Measurements from ENCODE around the gene PPFIA1.

DNA sequence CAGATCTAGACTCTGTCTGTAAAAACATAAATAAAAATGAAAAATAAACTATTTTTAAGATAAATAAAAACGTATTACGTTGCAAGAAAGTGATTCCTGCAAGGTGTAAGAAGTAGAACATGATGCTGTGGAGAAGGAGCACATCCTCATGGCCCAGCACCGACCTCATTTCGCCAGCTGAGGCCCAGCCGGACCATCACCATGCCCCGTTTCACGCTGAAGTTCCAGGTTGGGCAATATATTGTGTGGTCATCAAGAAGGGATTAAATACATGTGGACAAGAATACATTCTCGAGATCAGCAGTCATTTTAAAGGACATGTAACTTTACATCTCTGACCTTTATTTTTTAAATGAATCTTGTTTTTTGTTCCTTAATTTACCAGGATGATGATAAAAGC is 107.2 kb downstream of the PPFIA1 start:
- TF ChIP-seq FOXP2 (optimal IDR thresholded peaks at IDR 0.05; ENCODE audit: control extremely low read depth, extremely low read length, insufficient read depth) (no peak), POLR2AphosphoS5 (IDR thresholded peaks at IDR 0.05; ENCODE audit: borderline replicate concordance, low read depth, low read length) (no peak), EZH2 (IDR thresholded peaks at IDR 0.05) (no peak)

All from SK-N-MC (cell line).